Activated CD4-positive, alpha-beta T cell treated with anti-CD3 and anti-CD28 coated beads, Interleukin-2, amount 50 U/mL, for 48 hours (primary cell): ENCODE data around the gene PHACTR3.

Source experiments
- DNase-seq, 2 experiments: peaks; one replicate each; pipeline ENCODE4 v3.0.0-alpha.2; 2020

Gene PHACTR3

DNA sequence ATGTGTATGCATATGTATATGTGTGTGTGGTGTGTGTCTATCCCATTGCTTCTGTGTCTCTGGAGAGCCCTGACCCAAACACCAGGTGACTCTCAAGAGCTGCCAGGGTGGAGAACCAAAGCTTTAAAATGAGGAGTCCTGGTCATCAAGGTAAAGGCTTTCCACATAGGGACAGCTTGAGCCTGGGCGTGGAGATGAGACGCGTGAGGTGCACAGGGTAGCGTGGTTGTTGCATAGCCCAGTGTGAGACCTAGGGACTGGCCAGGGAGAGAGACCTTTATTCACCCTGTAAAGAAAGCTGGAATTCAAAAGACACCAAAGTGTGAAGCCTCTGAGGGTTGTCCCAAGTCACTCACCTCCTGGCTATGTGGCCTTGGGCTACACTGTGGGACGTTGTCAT lies 180.0 kb downstream of the PHACTR3 start:
- DNase-seq, result no peak

DNA sequence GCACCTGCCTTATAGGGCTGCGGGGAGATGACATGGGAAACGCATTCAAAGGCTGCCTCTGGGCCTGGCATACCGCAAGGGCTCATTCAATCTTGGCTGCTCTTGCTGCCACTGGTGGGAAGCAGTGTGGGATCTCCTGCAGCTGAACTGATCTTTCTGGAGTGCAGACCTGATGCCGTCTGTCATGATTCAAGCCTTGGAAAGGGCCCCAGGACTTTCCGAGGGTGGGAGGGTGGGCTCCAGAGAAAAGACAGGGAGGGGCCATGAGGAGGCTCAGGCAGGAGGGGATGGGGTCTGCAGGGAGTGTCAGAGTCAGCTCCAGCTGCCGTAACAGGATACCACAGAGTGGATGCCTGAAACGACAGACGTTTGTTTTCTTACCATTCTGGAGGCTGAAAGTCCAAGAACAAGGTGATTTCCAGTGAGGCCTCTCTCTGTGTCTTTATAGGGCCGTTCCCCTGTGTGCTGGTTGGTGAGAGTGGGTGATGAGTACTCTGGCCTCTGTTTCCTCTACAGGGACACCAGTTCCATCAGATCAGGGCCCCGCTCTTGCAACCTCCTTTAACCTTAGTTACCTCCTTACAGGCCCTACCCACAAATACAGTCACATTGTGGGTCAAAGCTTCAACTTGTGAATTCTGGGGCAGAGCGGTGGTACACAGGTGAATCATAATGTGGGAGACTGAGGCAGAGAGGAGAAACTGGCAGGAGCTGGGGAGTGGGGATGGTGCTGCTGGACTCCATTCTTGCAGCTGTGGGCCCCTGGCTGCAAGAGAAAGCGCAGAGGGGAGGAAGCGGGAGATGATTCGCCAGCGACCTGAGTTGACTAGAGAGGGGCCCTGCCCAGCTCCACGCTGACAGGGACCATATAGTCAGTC lies 180.7 kb downstream of the PHACTR3 start:
- DNase-seq, result no peak

DNA sequence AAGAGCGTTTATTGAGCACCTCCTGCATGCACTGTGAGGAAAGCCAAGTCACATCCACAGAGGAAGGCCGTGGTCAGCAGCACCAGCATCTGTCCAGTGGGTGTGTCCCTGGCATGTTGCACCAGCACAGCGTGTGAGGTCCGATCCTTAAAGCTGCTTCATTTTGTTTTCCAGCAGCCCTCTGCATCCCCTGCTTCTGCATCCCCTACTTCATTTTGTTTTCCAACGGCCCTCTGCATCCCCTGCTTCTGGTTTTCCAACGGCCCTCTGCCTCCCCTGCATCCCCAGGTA lies 181.3 kb downstream of the PHACTR3 start:
- no peak for DNase-seq

DNA sequence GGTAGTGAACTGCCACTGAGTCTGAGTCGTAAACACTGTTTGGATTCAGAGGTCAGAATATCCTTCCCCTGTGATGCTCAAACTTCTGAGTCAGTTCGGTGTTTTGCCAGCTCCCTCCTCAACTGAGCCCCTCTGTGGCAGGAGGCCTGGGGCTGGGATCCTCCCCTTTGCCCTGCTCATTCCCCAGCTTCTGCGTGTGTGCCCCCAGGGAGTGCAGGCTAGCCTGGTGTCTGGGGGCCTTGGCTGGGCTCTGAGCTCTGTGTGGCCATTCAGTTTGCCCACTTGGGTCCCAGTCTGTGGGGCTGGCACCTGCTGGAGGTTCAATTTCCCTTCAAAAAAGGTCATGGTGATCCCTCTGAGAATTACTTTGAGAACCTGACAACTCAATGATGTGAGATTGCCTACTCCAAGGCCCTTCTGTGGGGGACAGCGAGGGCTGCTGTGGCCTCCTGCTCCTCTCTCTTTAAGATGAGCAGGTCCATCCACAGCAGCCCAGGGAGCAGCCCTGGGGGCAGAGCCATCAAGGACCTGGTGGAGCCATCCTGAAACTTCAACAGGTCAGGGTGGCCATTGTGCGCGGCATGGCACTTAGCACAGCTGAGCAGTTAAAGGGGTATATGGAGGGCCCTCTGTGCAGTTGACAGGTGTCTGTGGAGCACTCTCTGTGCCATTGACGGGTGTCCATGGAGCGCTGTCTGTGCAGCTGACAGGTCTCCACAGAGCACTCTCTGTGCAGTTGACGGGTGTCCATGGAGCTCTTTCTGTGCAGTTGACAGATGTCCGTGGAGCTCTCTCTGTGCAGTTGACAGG lies 181.9 kb downstream of the PHACTR3 start:
- no peak for DNase-seq

DNA sequence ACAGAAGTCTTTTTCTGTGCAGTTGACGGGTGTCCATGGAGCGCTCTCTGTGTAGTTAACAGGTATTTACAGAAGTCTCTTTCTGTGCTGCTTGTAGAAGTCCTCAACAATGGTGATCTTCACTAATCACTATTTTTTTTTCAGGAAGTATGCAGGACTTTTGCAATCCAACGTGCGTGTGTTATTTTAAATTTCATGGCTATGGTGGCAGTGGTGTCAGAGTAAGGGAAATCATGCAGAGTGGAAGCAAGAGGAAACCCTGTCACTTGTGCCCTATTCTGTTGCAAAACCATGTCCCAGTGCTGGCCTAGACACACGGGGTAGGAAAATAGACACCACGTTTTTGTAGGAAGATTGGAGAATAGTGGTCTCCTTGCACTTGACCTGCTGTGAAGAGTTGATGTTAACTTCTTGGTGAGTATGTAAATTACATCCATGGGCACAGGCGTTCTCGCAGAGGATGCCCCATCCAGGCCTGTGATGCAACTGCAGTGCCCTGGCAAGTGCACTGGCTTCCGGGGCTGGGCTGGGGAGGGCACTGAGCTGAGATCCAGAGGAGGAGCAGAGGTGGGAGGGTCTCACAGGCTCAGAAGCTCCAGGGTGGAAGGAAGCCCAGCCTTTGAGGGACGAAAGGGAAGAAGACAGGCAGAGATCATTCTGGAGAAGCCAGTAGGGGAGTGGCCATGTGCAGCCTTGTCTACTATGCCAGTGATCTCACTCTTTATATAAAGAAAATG lies 182.6 kb downstream of the PHACTR3 start:
- no peak for DNase-seq

DNA sequence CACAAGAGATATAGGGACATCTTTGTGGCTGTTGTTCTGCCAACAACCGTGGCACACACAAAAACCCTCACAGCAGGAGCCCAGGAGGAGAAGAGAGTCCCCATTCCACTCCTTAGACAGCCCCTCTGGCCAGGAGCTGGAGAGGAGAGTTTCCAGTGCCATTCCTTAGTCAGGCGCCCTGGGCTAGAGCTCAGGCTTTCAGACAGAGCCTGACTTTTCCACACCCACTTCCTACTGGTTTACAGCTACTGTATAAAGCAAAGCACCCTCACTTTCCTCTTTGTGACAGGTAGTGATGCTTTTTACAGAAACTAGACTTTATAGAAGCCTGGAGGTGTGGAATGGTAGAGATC lies 183.2 kb downstream of the PHACTR3 start:
- no peak for DNase-seq

DNA sequence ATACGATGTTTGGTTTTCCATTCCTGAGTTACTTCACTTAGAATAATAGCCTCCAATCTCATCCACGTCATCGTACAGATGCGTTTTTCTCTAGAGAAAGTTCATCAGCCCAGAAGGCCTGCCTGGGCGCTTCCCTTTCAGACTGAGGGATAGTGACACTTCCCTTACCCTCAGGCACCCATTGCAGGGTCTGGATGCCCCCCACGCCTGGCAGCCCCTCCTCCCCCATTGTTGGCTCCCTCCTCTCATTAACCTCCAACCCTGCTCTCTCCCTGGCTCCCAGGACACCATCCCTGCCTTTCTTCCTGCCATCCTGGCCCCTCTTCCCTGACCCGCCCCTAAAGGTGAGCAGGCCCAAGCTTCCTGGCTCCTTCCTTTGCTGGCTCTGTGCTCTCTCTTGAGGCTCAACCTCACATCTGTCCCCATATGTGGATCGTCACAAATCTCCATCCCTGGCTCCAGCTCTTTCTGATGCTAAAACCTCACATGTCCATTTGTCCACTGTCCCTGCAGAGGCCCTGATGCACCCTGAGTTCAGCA lies 183.9 kb downstream of the PHACTR3 start:
- DNase-seq, result no peak

DNA sequence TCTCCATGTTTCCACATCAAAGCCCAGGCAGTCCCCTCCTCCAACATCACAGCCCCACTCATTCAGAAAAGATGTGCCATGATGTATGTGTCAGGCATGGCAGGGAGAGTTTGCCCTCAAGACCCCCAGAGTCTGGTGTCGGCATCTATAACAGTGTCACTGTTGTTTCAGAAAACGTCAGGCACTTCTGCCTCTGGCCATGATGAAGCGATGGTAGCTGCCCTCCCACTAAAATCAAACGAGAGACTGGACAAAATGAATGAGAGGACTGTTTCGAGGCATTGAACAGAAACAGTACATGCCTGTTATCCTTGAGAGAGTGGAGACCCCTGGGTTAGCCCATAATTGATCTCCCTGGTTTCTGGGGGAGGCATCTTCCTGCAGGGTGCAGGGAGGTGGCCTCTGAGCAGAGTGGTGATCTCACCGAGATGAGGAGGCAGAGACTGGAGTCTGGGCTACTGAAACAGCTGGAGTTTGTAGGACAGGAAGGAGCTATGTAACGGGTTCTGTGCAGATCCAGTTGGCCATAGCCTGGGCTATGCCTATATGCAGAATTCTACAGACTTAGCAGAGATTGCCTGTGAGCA lies 184.6 kb downstream of the PHACTR3 start:
- no peak for DNase-seq

DNA sequence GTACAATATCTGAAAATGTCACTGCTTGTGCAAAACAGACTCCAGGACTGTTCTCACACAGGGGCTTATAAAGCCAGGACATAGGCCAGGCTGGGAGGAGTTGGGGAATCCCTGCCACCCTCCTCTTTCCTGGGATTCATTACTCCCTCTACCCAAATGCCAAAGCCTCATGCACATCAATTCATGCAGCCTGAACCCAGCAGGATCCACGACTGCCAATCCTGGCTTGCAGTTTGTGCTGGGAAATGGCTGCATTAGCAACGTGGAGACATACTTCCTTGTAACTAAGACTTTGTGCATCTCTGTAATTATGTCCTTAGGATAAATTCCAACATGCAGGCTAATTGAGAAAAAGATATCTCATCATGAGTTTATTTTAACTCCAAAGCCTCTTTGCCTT lies 185.3 kb downstream of the PHACTR3 start:
- DNase-seq, result no peak

DNA sequence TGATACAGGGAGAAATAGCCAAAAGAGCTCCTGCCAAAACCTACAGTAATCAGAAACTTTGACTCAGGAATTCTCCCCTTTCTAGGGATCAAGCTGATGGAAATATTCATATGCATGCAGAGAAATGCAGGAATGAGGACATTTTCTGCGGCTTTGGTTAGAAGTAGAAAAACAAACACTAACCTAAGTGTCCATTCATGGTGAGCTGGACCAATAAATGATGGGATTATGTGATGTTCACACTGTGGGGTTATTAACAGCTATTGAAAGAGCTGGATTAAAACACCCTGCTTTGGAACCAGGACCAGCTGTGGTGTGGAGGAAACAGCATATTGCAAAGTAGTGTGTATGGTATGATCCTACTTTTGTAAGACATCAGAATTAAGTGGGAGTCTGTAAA lies 186.0 kb downstream of the PHACTR3 start:
- no peak for DNase-seq

DNA sequence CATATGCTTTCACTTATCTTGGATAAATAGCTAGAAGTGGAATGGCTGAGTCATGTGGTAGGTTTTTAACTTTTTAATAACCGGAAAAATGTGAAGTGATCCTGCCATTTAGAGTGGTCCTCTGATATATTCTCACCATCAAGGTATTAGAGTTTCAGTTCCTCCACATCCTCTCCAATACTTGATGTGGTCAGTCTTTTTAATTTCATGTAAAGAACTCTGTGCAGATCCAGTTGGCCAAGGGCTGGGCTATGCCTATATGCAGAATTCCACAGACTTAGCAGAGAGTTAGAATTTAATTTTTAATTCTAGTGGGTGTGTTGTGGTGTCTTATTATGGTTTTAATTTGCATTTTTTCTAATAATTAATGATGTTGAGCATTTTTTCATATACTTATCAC lies 188.0 kb downstream of the PHACTR3 start:
- no peak for DNase-seq

DNA sequence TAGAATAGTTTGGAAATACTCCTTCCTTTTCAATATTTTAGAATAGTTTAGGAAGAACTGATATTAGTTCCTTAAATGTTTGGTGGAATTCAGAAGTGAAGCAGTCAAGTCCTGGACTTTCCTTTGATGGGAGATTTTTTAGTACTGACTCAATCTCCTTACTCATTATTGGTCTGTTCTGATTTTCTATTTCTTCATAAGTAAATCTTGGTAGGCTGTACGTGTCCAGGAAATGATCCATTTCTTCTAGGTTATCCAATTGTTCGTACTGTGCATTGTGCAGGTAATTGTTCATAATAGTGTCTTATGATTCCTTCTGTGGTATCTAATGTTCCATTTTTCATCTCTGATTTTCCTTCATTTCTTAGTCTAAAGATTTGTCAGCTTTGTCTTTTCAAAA lies 190.2 kb downstream of the PHACTR3 start:
- DNase-seq, result no peak

DNA sequence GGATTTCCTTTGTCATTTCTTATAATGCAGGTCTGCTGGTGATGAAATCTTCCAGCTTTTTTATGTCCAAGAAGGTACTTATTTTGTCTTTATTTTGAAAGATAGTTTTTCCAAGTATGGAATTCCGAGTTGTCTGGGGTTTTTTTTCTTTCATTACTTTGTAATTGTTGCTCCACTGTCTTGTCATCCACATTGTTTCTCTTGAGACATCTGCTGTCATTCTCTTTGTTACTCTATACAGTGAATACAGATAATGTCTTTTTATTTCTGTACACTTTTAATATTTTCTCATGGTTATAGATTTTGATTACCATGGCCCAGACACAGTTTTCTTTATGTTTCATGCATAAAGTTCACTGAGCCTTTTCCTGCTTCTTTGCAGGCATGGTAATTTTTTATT lies 196.0 kb downstream of the PHACTR3 start:
- DNase-seq, result no peak

DNA sequence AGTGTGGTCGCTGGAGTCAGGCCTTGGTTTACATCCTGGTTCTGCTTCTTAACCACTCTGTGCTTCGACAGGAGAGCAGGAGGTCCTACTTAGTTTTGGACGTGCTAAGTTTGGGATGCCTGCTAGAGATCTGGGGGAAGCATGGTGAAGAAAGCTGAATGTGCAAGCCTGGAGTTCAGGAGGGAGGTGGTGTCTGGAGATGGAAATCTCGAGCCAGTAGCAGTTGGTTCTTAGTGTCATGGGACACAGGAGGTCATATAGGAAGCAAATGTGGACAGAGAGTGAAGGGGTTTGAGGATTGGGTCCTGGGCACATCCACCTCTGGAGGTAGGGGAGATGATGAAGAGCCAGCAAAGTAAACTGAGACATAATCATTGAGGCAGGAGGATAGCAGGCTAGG lies 197.7 kb downstream of the PHACTR3 start:
- no peak for DNase-seq

DNA sequence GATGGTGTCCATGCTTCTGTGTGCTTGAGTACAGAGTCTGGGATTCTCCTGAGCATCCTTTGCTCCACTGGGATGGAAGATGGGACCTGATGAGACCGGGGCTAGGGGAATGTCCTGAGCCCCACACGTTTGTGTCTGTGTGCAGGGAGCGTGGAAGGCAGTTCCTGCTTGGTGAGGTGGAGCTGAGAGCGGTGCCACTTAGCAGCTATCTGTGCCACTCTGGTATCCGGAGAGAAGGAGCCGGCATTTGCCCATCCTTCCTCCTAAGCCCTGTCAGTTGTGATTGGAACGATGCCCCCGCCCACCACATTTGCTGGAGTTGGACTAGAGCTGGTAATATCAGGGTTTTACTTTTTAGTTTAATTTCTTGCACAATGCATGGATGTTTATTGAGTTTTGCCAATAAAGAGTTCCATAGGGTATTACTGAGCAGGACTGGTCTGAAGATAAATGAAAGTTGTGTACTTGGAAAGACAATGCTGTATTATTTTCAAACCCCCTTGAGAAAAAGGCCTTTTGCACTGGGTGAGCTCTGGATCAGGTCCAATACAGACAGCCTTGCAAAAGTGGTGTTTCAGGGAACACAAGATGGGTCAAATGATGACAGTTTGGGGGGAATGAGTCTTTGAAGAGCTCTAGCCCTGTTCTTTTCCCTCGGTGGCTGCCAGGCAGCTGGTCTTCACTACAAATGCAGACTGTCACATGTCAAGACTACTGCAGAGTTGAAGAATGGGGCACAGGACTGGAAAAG lies 198.3 kb downstream of the PHACTR3 start:
- DNase-seq, result no peak

DNA sequence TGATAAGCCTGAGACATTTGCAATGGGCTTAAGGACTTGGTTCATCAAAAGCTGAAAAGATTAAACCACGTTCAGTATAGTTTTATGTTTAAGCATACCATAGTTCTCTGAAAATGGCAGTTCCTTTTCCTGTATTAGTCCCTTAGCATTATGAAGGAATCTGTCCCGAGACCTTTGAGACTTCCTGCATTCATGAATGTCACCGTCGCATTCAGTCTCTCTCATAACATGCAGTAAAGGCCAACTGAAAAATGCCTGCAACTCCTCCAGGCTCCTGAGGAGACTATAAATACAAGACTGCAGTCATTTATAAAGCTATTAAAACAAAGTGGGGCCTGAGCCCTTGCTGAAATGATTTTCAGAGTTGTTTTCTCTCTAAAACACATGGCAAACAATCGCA lies 200.0 kb downstream of the PHACTR3 start:
- DNase-seq, result no peak

DNA sequence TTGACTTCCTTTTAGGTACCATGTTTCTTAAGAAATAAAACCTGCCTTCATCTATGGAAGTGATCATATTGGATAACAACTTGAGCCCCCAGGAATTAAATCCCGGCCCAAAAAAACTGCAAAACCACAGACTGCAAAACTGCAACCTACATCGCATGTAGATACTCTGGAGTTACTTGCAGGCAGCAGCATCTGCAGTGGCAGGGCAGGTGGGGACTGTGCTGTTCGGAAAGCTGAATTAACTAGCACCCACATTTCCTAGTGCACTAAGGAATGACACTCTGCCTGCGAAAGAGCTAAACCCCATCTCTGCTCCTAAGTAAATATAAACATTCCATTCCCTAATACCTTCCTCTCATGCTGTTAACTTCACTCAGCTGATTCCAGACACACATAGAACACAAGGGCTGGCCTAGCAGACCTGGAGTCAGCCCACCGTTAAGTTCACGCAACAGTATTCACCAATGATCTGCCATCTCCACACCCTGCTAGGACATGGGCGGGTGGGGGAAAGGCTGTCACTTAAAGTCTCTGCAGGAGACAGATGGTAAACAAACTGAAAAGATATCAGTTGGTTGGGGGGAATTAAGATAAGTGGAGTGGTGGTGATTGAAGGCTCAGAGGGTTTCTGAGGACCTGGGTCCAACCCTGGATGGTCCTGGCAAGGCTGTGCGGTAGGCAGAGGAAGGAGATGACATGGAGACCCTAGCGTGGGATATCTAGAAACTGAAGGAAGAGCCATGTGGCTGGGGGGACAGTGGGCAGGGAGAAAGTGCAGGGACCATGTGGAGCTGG lies 200.7 kb downstream of the PHACTR3 start:
- DNase-seq, result no peak

DNA sequence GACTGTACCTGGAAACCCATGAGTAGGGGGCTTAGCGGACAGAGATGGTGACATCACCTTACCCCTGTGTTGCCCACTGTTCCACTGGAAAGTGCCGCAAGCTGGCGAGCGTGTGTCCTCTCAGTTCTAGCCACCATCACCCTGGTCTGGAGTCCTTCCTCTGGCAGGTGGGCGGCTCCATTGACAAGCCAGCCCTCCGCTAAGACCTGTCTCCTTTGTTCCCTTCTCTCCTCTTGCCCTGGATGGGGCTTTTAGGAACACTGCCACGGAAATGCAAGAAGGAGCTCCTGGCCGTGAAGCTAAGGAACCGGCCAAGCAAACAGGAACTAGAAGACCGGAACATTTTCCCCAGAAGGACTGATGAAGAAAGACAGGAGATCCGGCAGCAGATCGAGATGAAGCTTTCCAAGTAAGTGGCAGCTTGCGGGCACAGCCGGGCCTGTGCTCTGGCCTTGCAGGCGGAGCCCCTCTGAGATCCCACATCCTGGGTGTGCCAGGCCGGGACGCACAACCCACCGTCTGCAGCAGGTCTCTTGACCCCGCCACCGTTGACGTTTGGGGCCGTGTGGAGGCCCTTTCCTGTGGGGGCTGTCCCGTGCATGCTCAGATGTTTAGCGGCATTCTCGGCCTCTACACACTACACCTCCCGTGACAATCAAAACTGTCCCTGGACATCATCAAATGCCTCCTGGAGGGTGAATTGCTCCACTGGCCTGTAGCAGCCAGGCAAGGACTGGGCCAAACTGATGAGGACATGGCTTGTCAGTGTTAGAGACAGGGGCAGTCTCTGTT lies 201.6 kb downstream of the PHACTR3 start:
- no peak for DNase-seq

DNA sequence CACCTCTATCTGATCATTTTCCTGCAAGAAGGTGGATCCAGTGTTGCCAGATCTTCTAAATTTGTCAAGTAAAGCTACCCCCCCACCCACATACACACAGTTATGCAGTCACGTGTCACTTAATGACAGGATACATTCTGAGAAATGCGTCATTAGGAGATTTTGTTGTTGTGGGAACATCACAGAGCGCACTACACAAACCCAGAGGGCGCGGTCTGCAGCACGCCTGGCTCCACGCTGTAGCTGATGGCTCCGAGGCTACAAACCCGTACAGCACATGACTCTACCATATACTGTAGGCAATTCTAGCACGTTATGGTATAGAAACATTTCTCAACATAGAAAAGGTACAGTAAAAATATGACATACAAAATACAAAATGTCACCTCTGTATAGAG lies 202.2 kb downstream of the PHACTR3 start:
- DNase-seq, result no peak

DNA sequence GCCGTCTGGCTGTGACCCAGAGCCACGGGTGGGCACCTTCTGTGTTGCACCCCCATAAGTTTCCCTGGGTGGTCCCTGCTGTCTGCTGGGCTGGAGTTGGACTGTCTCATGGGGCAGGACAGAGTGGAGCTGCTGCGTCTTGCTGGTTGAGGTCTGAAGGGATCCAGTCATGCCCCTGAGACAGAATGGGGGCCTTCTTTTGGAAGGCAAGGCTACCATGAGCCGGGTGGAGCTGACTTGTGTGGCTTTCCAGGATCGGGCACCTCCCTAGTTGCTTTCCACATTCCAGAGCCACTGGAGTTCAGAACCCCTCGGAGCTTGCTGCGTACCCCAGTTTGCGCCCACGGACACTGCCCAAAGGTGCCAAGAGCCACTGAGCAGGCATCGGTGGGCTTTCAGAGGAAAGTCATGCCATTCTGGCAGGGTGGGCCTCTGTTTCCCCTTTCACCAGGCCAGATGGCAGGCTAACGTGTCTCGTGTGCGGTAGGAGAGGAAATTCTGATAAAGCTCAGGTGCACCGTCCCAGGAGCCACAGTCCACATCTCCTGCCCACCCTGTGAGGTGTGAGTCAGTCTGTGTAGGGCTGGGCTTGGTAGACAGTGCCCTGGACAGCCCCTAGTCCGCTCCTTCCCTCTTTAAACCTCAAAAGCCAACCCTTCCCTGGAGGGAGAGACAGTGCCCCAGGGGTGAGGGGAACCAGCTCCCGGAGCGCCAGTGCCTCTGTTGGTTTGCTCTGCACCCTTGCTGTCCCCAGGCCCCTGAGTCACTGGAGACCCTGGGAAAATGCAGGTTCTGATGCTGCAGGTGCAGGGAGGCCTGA lies 203.8 kb downstream of the PHACTR3 start:
- no peak for DNase-seq
